Liver (tissue), 3 donors: ENCODE data around the gene CDC14A.

Source experiments
- CTCF ChIP-seq: fragments of 150-350 bp; IDR thresholded peaks from 2 replicates; pipeline ENCODE4 v1.5.1; 2017; ENCODE audit warnings: improper control_type of control experiment, low read depth, low read length; ENCODE audit not compliant: missing input control
- EGR1 ChIP-seq, 2 donors: IDR thresholded peaks; 2 replicates each; pipeline ENCODE4 v1.6.1; 2016 to 2018; ENCODE audit warnings: antibody characterized with exemption in 2 of 2, low read depth in 2 of 2
- SP1 ChIP-seq: IDR thresholded peaks from 2 replicates; pipeline ENCODE4 v1.6.1; 2018; ENCODE audit warnings: antibody characterized with exemption, mild to moderate bottlenecking
- YY1 ChIP-seq: IDR thresholded peaks from 2 replicates; pipeline ENCODE4 v1.6.1; 2016; ENCODE audit warnings: antibody characterized with exemption, mild to moderate bottlenecking
- TF ChIP-seq, protein P1 (sequence below): IDR thresholded peaks from 2 replicates; pipeline ENCODE4 v1.6.1; 2016; ENCODE audit warnings: antibody characterized with exemption, mild to moderate bottlenecking
- donor health status: healthy.
- donor health status: healthy.

GRCh38 chr1:100347009-100347966, 5.0 kb upstream of the CDC14A start:
- TF ChIP-seq CTCF (no peak), EGR1 (IDR thresholded peaks at IDR 0.05; ENCODE audit: low read depth in 2 of 2) (no peak), SP1 (no peak), YY1 (no peak)
- TF ChIP-seq, protein P1, sequence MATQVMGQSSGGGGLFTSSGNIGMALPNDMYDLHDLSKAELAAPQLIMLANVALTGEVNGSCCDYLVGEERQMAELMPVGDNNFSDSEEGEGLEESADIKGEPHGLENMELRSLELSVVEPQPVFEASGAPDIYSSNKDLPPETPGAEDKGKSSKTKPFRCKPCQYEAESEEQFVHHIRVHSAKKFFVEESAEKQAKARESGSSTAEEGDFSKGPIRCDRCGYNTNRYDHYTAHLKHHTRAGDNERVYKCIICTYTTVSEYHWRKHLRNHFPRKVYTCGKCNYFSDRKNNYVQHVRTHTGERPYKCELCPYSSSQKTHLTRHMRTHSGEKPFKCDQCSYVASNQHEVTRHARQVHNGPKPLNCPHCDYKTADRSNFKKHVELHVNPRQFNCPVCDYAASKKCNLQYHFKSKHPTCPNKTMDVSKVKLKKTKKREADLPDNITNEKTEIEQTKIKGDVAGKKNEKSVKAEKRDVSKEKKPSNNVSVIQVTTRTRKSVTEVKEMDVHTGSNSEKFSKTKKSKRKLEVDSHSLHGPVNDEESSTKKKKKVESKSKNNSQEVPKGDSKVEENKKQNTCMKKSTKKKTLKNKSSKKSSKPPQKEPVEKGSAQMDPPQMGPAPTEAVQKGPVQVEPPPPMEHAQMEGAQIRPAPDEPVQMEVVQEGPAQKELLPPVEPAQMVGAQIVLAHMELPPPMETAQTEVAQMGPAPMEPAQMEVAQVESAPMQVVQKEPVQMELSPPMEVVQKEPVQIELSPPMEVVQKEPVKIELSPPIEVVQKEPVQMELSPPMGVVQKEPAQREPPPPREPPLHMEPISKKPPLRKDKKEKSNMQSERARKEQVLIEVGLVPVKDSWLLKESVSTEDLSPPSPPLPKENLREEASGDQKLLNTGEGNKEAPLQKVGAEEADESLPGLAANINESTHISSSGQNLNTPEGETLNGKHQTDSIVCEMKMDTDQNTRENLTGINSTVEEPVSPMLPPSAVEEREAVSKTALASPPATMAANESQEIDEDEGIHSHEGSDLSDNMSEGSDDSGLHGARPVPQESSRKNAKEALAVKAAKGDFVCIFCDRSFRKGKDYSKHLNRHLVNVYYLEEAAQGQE, result no peak
